ENCODE measurements around the gene ADH7.

ADH7 gene

DNA sequence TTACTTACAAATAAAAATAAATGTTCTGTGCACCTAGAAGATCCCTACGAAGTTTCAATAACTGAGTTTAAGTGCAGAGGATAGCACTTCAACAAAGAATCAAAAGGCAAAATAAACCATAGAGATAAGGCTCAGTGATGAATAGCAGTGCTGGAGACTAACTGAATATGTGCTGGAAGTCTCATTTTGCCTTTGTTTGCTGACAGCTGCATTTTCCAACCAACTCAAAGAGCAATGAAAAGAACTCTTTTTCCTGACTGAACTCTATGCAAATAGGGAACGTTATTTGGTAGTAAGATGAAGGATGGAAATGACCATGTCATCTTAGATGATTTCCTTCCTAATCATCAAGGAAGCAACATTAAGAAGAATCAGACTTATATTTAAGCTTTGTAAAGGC is 32.7 kb upstream of the ADH7 start:
- H3K79me2 ChIP-seq (ENCODE audit: low read length) = no peaks in the 10 kb centered on the region
- H3K4me1 ChIP-seq (ENCODE audit: low read length) = no peaks in the 10 kb centered on the region
- no peaks in the 10 kb centered on the region for H3K36me3 ChIP-seq (replicated peaks; ENCODE audit: insufficient read depth, low read length)
- no peaks in the 10 kb centered on the region for H3K9me3 ChIP-seq (replicated peaks; ENCODE audit: insufficient read depth, low read length)
- DNase-seq = no peak
- no peaks in the 10 kb centered on the region for H4K20me1 ChIP-seq (ENCODE audit: insufficient read depth, low read length)
- no peak overlapping the region for H2AFZ ChIP-seq (ENCODE audit: low read length)
- no peaks in the 10 kb centered on the region for H3K27me3 ChIP-seq (replicated peaks; ENCODE audit: insufficient read depth, low read length)
- H3F3A ChIP-seq (ENCODE audit: insufficient read depth, low read length) = no peaks in the 10 kb centered on the region
- no peak overlapping the region for H3K27ac ChIP-seq (ENCODE audit: low read length)
- H3K4me2 ChIP-seq (ENCODE audit: low read depth, low read length) = no peak overlapping the region
- TF ChIP-seq EZH2 (optimal IDR thresholded peaks at IDR 0.05; ENCODE audit: low read depth, low read length) (no peak), EZH2phosphoT487 (IDR thresholded peaks at IDR 0.05; ENCODE audit: low read length) (no peak)
- TF ChIP-seq, protein P1, sequence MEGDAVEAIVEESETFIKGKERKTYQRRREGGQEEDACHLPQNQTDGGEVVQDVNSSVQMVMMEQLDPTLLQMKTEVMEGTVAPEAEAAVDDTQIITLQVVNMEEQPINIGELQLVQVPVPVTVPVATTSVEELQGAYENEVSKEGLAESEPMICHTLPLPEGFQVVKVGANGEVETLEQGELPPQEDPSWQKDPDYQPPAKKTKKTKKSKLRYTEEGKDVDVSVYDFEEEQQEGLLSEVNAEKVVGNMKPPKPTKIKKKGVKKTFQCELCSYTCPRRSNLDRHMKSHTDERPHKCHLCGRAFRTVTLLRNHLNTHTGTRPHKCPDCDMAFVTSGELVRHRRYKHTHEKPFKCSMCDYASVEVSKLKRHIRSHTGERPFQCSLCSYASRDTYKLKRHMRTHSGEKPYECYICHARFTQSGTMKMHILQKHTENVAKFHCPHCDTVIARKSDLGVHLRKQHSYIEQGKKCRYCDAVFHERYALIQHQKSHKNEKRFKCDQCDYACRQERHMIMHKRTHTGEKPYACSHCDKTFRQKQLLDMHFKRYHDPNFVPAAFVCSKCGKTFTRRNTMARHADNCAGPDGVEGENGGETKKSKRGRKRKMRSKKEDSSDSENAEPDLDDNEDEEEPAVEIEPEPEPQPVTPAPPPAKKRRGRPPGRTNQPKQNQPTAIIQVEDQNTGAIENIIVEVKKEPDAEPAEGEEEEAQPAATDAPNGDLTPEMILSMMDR (IDR thresholded peaks at IDR 0.05; ENCODE audit: low read length) = no peak
- no peaks in the 10 kb centered on the region for H3K9me2 ChIP-seq (replicated peaks; ENCODE audit: insufficient read depth, low read length)
- H3K9ac ChIP-seq (ENCODE audit: low read length) = no peak overlapping the region
- no peak overlapping the region for H3K4me3 ChIP-seq (ENCODE audit: low read length)

DNA sequence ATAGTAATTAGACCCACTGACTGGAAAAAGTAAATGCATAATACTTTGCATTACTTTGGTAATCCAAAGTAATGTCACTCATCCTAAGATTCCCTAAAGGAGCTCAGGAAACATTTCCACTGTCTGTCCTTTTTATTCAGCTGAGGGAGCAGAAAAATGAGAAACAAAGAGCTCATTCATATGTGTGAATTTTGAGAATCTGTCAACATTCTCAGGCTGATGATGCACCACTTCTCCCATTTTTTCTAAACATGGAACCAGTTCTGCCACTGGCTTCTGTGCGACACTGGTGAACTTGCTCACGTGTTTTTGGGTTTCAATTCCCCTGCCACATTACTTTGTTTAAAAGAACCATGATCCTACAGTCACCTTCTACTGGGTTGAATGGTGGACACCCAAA is 28.4 kb upstream of the ADH7 start:
- Histone ChIP-seq H3K9ac (ENCODE audit: low read length) (no peak overlapping the region), H3K9me3 (replicated peaks; ENCODE audit: insufficient read depth, low read length) (no peaks in the 10 kb centered on the region), H3K36me3 (replicated peaks; ENCODE audit: insufficient read depth, low read length) (no peaks in the 10 kb centered on the region), H3K4me1 (ENCODE audit: low read length) (no peaks in the 10 kb centered on the region), H3K4me3 (ENCODE audit: low read length) (no peak overlapping the region), H3K4me2 (ENCODE audit: low read depth, low read length) (no peak overlapping the region), H3K27me3 (replicated peaks; ENCODE audit: insufficient read depth, low read length) (no peaks in the 10 kb centered on the region), H3K27ac (ENCODE audit: low read length) (no peak overlapping the region), H3K79me2 (ENCODE audit: low read length) (no peaks in the 10 kb centered on the region), H2AFZ (ENCODE audit: low read length) (no peak overlapping the region), H3K9me2 (replicated peaks; ENCODE audit: insufficient read depth, low read length) (no peaks in the 10 kb centered on the region), H3F3A (ENCODE audit: insufficient read depth, low read length) (no peaks in the 10 kb centered on the region), H4K20me1 (ENCODE audit: insufficient read depth, low read length) (no peaks in the 10 kb centered on the region)
- no peak for DNase-seq
- TF ChIP-seq EZH2 (optimal IDR thresholded peaks at IDR 0.05; ENCODE audit: low read depth, low read length) (no peak), EZH2phosphoT487 (IDR thresholded peaks at IDR 0.05; ENCODE audit: low read length) (no peak)
- TF ChIP-seq, protein P1 (IDR thresholded peaks at IDR 0.05; ENCODE audit: low read length) = no peak

DNA sequence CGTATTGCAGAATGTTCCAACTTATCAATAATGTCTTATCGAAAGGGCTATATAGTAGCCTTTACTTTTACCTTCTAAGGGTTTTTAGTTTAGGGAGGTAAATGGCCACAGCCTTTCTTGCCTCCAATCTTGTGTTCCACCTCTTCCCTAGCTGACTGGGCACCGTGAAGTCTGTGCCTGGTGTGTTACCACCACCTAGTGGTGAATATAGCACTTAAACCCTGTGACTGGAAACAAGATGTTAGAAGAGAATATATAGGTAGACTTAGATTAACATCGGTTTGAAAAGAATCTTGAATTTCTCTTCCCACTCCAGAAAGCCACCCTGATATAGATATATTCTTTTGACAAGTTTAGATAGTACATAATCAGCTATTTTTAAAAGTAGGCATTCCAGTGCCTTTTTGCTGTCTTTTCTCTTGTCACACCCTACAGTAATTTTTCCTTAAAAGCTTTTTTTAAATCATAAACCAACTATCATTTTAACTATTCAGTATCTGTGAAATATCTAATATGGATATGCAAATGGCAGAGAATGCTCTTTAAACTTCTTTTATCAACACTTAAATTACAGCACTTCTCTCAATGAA is 27.8 kb upstream of the ADH7 start:
- Histone ChIP-seq H3K79me2 (ENCODE audit: low read length) (no peaks in the 10 kb centered on the region), H4K20me1 (ENCODE audit: insufficient read depth, low read length) (no peaks in the 10 kb centered on the region), H3K27me3 (replicated peaks; ENCODE audit: insufficient read depth, low read length) (no peaks in the 10 kb centered on the region), H3K27ac (ENCODE audit: low read length) (no peak overlapping the region), H3K9me3 (replicated peaks; ENCODE audit: insufficient read depth, low read length) (no peaks in the 10 kb centered on the region), H3K4me1 (ENCODE audit: low read length) (no peaks in the 10 kb centered on the region), H3K36me3 (replicated peaks; ENCODE audit: insufficient read depth, low read length) (no peaks in the 10 kb centered on the region), H3K4me2 (ENCODE audit: low read depth, low read length) (no peak overlapping the region), H2AFZ (ENCODE audit: low read length) (no peak overlapping the region), H3K9me2 (replicated peaks; ENCODE audit: insufficient read depth, low read length) (no peaks in the 10 kb centered on the region), H3K4me3 (ENCODE audit: low read length) (no peak overlapping the region), H3F3A (ENCODE audit: insufficient read depth, low read length) (no peaks in the 10 kb centered on the region), H3K9ac (ENCODE audit: low read length) (no peak overlapping the region)
- TF ChIP-seq, protein P1 (IDR thresholded peaks at IDR 0.05; ENCODE audit: low read length) = peak; percentile 82
- TF ChIP-seq EZH2phosphoT487 (IDR thresholded peaks at IDR 0.05; ENCODE audit: low read length) = no peak
- peak; percentile 63 for DNase-seq
